Large intestine (tissue), 3 donors: ENCODE data around the gene DNAJB2. TPM values are rescaled to one million over a fixed set of nuclear protein-coding genes. Genes with fewer than 3 reads are reported as not detected.
A peak's percentile ranks its signal among the peaks of the same experiment; 100 is the strongest.

Experiments
- DNase-seq, 2 donors: peaks; one replicate each; pipeline versions ENCODE4 v3.0.0 to v3.0.0-alpha.2; 2013
- H3K27ac ChIP-seq: one replicate; pipeline ENCODE4 v1.5.1; 2013; ENCODE audit warnings: low read length
- H3K27me3 ChIP-seq: 2 replicates; pipeline ENCODE4 v1.6.1; 2013; ENCODE audit warnings: low read length; ENCODE audit not compliant: control insufficient read depth, insufficient read depth
- H3K36me3 ChIP-seq: 2 replicates; pipeline ENCODE4 v1.6.1; 2013; ENCODE audit warnings: low read length; ENCODE audit not compliant: control insufficient read depth, insufficient read depth
- H3K4me1 ChIP-seq: one replicate; pipeline ENCODE4 v1.6.1; 2013; ENCODE audit warnings: low read length; ENCODE audit not compliant: control insufficient read depth, insufficient read depth
- H3K4me3 ChIP-seq: one replicate; pipeline ENCODE4 v1.5.1; 2013; ENCODE audit warnings: low read length
- H3K9me3 ChIP-seq: one replicate; pipeline ENCODE4 v1.6.1; 2013; ENCODE audit warnings: mild to moderate bottlenecking, low read depth, low read length, moderate library complexity; ENCODE audit not compliant: control insufficient read depth
- WGBS: methylation state at CpG from one replicate; pipeline ENCODE4 v1.1.5; 2013; ENCODE audit warnings: low lambda C conversion rate; ENCODE audit not compliant: insufficient coverage; 5-methylcytosine and 5-hydroxymethylcytosine counted together
- polyA plus RNA-seq: library from polyadenylated mRNA; unstranded; fragments of 120-200 nt; gene quantifications from one replicate; pipeline ENCODE4 v1.2.1, GENCODE V29; 2013

The DNAJB2 gene
- polyA plus RNA-seq, 1 donor, result 46.9 TPM

DNA sequence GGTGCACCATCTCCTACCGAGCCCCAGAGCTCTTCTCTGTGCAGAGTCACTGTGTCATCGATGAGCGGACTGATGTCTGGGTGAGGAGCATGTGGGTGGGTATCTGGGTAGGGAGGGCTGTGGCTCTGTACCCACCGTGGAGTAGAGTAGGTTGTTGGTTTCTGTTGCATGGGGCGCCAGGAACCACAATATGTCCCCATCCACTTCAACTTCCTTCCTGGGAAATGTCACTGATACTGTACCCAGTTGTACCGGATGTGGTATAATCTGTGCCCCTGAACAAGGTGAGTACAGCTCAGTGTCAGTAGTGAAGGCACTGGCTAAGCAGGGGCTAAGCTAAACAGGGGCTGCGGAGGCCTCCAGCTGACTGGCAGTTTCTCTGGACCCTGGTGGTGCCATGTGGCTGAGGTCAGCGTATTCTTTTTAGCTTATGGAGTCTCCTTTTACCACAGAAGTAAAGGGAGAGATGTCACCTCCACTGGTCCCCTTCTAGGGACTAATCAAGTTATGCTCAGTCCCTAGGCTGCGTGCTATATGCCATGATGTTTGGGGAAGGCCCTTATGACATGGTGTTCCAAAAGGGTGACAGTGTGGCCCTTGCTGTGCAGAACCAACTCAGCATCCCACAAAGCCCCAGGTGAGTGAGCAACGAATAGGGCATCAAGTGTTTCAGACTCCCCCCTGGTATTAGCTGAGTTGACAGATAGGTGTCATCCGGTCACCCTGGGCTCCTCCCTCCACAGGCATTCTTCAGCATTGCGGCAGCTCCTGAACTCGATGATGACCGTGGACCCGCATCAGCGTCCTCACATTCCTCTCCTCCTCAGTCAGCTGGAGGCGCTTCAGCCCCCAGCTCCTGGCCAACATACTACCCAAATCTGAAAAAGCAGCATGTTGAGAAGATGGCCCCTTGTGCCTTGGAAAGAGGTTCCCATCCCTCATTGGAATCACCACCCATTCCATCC lies 31.2 kb upstream of the DNAJB2 start:
- H3K27ac ChIP-seq, result peak overlapping the region; percentile 93
- no peaks in the 10 kb centered on the region for H3K9me3 ChIP-seq
- peaks cover 67% of the 10 kb centered on the region for H3K4me1 ChIP-seq
- H3K4me3 ChIP-seq, result no peak overlapping the region
- peaks cover 11% of the 10 kb centered on the region for H3K27me3 ChIP-seq
- DNase-seq, result no peak
- H3K36me3 ChIP-seq, result peaks cover 18% of the 10 kb centered on the region
- no CpG with 5 or more reads among the region's 17 CpGs for WGBS

DNA sequence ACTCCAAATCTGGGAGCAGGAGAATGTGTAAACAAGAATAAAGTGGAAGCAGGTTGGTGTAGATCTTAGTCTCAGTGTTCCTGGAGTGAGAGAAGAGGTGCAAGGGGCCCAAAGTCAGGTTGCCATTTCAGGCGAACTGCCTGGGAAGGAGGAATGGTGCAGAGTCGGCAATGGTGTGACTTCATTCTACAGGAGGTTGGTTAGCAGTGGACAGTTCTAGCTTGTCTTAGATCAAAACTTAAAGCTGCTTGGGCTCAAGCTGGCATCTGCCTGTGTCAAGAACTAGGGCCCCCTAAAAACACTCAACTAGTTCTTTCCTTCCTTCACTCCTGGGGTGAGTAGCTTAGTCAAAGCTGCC lies 30.3 kb upstream of the DNAJB2 start:
- no peak overlapping the region for H3K4me3 ChIP-seq
- H3K27me3 ChIP-seq, result peaks cover 19% of the 10 kb centered on the region
- H3K4me1 ChIP-seq, result peaks cover 71% of the 10 kb centered on the region
- WGBS, result no CpG with 5 or more reads among the region's 2 CpGs
- no peak for DNase-seq
- H3K36me3 ChIP-seq, result peaks cover 18% of the 10 kb centered on the region
- H3K27ac ChIP-seq, result peak overlapping the region; percentile 93
- no peaks in the 10 kb centered on the region for H3K9me3 ChIP-seq

DNA sequence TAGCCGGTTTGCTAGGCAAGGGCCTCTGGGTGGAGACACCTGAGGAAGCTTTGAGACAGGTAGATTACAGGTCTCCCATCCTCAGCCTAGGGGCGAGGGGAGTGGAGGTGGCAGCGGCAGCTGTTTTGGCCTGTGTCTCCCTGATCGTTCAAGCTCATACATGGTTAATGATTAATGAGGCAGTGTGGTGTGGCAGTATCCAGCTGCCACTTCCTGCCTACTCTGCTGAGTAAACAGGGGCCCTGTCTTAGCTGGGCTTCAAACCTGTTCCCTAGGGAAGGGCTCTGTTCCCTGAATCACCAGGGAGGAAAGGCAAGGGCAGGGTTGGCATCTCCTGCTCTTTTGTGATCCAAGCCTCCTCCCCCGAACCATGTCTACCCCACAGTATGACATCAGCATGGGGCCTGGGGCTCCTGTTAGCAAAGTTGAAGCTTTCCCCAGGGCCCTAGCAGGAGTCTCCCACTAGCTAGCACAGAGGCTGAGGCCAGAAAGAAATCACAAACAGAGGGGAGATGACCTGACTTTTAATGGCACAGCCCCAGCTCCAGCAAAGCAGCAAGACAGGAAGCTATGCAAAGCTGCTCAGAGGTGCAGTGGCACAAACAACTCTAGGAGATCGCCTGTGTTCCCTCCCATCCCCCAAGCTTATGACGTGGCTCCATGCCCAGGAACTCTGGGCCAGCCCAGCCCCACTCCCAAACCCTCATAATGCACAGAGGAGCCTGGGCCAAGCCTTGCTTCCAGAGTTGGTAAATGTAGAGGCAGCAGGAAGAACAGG lies 29.8 kb upstream of the DNAJB2 start:
- Histone ChIP-seq H3K27ac (peak overlapping the region; percentile 93), H3K4me3 (no peak overlapping the region), H3K27me3 (peaks cover 25% of the 10 kb centered on the region), H3K4me1 (peaks cover 71% of the 10 kb centered on the region), H3K9me3 (no peaks in the 10 kb centered on the region), H3K36me3 (peaks cover 18% of the 10 kb centered on the region)
- no CpG with 5 or more reads among the region's 7 CpGs for WGBS
- peak; percentile 91 to 96 for DNase-seq

DNA sequence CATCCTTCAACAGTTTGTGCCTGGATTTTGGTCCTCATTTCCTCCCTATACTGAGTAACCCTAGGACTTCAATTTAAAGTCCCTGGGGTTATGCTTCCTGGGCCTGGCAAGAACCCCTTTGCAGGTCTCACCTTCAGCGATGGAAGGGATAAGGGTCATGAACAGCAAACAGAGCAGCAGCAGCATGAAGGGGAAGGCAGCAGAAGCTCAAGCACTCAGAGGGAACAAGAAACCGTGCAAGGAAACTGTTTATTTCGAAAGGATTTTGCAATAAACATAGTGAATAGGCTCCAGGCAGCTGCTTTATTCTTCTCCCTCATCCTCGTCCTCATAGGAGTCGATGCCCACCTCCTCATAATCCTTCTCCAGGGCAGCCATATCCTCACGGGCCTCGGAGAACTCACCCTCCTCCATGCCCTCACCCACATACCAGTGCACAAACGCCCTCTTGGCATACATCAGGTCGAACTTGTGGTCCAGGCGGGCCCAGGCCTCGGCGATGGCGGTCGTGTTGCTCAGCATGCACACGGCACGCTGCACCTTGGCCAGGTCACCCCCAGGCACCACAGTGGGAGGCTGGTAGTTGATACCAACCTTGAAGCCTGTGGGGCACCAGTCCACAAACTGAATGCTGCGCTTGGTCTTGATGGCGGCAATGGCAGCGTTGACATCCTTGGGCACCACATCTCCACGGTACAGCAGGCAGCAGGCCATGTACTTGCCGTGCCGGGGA lies 29.0 kb upstream of the DNAJB2 start:
- whole genome bisulfite sequencing, result no CpG with 5 or more reads among the region's 22 CpGs
- H3K4me1 ChIP-seq, result peaks cover 71% of the 10 kb centered on the region

DNA sequence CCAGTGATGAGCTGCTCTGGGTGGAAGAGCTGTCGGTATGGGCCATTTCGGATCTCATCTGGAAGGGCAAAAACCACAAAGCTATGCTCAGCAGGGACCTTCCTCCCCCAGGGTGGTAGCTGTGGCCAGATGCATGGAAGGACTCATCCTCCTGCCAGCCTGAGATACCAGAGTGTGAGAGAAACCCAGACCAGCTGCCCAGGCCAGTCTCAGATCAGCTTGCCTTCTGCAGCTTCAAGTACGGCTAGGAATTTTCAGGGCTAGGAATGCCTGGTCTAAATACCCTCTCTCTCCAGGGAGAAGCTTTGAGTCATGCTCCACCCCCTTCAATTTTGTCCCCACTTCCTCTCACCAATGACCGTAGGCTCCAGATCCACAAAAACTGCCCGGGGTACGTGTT lies 27.5 kb upstream of the DNAJB2 start:
- H3K4me3 ChIP-seq, result no peak overlapping the region
- WGBS, result 60% methylated on average over 1 of the region's 6 CpGs
- no peaks in the 10 kb centered on the region for H3K9me3 ChIP-seq
- H3K27me3 ChIP-seq, result peaks cover 46% of the 10 kb centered on the region
- peaks cover 18% of the 10 kb centered on the region for H3K36me3 ChIP-seq
- no peak overlapping the region for H3K27ac ChIP-seq
- no peak for DNase-seq
- peaks cover 62% of the 10 kb centered on the region for H3K4me1 ChIP-seq

More for the DNA sequence above, 29.0 kb upstream of the DNAJB2 start:
- Histone ChIP-seq H3K27ac (peak overlapping the region; percentile 93), H3K4me3 (no peak overlapping the region), H3K36me3 (peaks cover 18% of the 10 kb centered on the region), H3K27me3 (peaks cover 33% of the 10 kb centered on the region), H3K9me3 (no peaks in the 10 kb centered on the region)
- no peak for DNase-seq

DNA sequence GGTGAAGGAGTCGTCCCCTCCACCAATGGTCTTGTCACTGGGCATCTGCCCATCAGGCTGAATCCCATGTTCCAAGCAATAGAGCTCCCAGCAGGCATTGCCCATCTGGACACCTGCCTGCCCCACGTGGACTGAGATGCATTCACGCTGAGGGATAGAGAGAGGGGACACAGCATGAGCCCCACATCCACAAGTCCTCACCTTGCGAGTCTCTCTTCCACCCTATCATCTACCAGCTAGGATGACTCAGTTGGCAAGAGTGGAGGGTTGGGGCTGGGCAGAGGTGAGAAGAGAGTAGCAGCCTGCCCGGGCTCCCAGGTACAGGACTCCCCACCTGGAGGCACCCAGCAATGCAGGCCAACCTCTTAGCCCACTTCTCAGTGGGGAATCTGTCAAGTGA lies 27.1 kb upstream of the DNAJB2 start:
- WGBS, result no CpG with 5 or more reads among the region's 5 CpGs
- peak overlapping the region; percentile 45 for H3K4me3 ChIP-seq
- peaks cover 18% of the 10 kb centered on the region for H3K36me3 ChIP-seq
- H3K27me3 ChIP-seq, result peaks cover 46% of the 10 kb centered on the region
- H3K4me1 ChIP-seq, result peaks cover 59% of the 10 kb centered on the region
- no peak for DNase-seq
- no peaks in the 10 kb centered on the region for H3K9me3 ChIP-seq
- no peak overlapping the region for H3K27ac ChIP-seq

DNA sequence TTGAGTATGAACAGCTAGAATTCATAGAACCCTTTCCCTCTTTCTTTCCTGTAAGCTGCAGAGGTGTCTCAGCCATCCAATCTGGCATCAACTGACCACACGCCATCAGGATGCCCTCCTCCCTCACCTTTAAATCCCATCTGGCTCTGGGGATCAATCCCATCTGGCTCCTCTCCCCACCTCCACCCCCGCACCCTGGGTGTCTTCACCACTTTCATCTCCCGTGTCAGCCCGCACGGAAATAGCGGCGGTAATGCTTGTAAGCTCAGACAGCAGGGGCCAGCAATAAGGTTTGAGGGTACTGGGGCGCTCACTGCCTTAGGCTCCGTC lies 26.6 kb upstream of the DNAJB2 start:
- Histone ChIP-seq H3K27ac (no peak overlapping the region), H3K36me3 (peaks cover 17% of the 10 kb centered on the region), H3K27me3 (peaks cover 46% of the 10 kb centered on the region), H3K9me3 (no peaks in the 10 kb centered on the region), H3K4me1 (peaks cover 54% of the 10 kb centered on the region), H3K4me3 (peak overlapping the region; percentile 45)
- no CpG with 5 or more reads among the region's 9 CpGs for WGBS
- DNase-seq, result peak in 1 of 2 donors; percentile 19

DNA sequence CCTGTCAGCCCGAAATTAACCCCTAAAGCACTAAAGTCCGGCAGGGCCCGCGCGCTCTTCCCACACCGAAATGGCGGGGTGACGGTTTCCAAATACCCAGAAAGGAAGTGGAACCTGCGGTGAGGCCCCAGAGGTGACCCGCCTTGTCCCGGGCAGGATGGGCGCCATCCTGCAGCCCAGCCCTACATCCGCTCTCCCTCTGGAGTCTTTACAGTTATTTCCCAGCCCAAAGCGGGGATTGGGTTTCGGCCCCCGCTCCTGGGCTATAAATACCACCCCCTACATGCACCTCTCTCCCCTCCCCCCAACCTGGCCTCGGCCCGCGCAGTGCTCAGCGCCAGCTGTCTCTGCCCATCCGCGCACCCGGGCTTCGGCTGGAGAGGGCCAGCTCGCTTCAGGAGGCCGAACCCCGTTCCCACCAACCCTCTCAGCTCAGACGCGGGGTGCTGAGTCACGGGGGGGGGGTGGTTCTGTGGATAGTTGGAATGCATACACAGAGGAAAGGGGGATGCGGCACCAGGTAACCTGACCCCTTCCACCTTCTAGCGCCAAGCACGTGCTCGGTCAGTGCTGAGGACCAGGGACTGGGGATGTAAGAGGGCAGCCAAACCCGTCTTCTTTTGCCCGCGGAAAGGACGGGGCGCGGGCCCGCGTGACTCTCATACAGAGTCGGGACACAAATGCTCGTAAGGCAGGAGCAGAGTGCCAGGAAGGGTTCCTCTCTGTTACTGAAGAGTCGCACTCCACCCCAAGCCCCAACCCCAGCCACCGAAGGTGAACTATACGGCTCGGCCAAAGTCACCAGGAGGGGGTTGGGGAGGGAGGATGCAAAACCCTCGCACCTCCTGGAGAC lies 26.0 kb upstream of the DNAJB2 start, which contains the start of gene TUBA4B:
TUBA4B (plus strand) TSS at position 344 of the 853 bp plus-strand sequence; CDS start at position 509, 165 bp downstream.
- no CpG with 5 or more reads among the region's 49 CpGs for WGBS
- peaks cover 48% of the 10 kb centered on the region for H3K4me1 ChIP-seq
- peaks cover 11% of the 10 kb centered on the region for H3K36me3 ChIP-seq
- no peaks in the 10 kb centered on the region for H3K9me3 ChIP-seq
- peak within 1 kb of the TSS; percentile 45 for H3K4me3 ChIP-seq
- DNase-seq, result peak in 1 of 2 donors; percentile 49
- H3K27me3 ChIP-seq, result peaks cover 46% of the 10 kb centered on the region
- H3K27ac ChIP-seq, result peak within 1 kb of the TSS; percentile 15

DNA sequence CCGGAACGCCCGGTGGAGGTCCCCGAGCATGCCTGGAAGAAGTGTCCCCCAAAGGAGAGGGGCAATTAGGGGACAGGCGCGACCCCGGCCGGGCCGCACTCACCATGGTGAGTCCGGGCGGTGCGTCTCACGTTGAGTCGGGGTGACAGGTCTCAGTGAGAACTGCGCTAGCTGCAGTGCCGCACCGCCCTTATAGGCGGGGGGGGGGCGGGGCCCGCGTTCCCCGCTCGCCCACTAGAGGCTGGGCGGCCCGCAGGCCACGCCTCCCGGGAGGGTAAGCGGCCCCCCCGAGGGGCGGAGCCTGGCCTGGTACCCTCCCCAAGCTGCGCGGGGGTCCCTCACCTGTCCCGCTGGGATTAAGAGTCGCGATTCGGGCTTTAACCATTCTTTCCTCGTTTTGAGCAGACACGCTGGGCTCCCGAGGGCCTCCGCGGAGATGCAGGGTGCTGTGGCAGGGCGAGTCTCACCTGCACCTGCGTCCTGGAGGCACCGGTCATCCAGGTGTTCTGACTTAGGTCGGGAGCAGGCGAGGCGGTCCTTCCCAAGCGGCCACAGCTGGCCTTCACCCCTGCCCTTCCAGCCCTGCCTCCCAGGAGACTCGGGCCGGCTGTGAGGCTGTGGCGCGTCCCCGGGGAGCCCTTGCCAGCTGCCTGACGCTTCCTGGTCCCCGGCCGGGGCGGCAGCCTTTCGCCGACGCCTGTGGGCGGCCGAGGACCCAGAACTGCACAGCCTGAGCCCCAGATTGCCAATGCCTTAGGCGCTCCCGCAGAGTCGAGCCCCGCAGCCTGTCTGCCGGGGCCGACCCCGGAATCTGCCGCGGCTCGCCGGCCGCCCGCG lies 25.2 kb upstream of the DNAJB2 start, which contains the start of gene TUBA4A:
TUBA4A (minus strand) TSS at position 166 of the 837 bp plus-strand sequence; CDS start at position 106, 60 bp downstream.
- Histone ChIP-seq H3K4me3 (peak within 1 kb of the TSS; percentile 45), H3K4me1 (peaks cover 40% of the 10 kb centered on the region), H3K9me3 (no peaks in the 10 kb centered on the region), H3K27me3 (peaks cover 46% of the 10 kb centered on the region), H3K36me3 (peaks cover 8% of the 10 kb centered on the region), H3K27ac (peak within 1 kb of the TSS; percentile 15)
- peak; percentile 76 to 83 for DNase-seq
- WGBS, result no CpG with 5 or more reads among the region's 76 CpGs
